Globus pallidus (tissue), 1 donor: ENCODE results near the gene SLMAP.
"Not testable (repeated sequence)": the region's sequence is repeated elsewhere in the genome, so short reads cannot be mapped to it uniquely, and the experiment has no call there.

Experiments used
- DNase-seq: peaks from one replicate; pipeline ENCODE4 v3.0.0-alpha.2; 2015; ENCODE audit warnings: low spot score

Gene SLMAP

GRCh38 chr3:57832486-57832885 lies 76.4 kb downstream of the SLMAP start:
- DNase-seq = no peak

GRCh38 chr3:57832900-57833313 lies 76.8 kb downstream of the SLMAP start:
- no peak for DNase-seq

DNA sequence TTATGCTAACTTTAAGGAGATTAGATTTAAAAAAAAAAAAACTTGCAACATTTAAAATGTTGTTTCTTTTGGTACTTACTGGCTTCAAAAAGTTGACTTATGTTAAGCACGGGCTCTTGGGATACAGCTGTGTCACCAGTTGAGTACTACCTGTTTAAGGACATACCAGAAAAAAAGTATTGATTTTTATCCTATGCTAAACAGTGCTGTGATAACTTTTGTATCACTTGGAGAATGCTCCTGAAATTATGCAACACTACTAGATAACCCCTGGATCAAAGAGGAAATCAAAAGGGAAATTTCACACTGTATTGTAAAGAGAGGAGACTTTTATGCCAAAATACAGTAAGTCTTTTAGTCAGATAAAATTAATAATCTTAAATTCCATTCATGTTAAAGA lies 77.7 kb downstream of the SLMAP start:
- DNase-seq = no peak

- DNase-seq = no peak
Measured at GRCh38 chr3:57837686-57838085, 81.6 kb downstream of the SLMAP start.

DNA sequence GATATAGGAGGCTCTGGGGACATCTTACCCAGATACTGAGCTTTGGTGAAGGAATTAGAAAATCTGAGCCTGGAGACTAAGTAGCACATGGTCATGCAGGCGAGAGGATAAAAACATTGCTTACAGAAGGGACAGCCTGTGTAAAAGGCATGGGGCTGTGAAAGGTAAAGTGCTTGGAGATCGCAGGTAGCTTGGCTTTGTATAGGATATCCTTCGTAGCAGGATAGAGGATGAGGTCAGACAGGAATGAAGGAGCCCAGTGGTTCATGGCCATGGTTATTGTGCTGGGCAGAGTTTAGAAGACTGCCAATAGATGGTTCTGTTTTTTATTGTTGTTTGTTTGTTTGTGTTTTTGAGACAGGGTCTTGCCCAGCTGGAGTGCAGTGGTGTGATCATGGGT lies 82.5 kb downstream of the SLMAP start:
- DNase-seq = no peak

DNA sequence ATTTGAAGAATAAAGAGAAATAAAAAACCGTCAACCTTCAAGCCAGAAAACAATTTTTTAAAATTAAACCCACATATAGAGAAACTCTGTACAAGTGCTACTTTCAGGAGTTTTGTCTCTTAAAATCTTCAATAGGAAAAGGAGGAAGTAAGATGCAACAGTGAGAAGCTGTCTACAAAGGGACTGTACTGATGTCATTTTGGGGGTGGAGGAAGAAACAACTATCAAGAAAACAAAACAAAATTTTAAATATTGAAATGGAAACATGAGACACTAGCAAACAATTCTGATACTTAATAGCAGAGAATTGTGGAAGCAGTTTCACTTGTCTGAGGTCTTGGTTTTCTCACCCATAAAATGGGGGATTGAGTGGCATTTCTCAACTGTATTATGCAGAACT lies 84.4 kb downstream of the SLMAP start:
- DNase-seq = no peak

- DNase-seq = no peak
Measured at GRCh38 chr3:57841818-57842217, 85.7 kb downstream of the SLMAP start.

DNA sequence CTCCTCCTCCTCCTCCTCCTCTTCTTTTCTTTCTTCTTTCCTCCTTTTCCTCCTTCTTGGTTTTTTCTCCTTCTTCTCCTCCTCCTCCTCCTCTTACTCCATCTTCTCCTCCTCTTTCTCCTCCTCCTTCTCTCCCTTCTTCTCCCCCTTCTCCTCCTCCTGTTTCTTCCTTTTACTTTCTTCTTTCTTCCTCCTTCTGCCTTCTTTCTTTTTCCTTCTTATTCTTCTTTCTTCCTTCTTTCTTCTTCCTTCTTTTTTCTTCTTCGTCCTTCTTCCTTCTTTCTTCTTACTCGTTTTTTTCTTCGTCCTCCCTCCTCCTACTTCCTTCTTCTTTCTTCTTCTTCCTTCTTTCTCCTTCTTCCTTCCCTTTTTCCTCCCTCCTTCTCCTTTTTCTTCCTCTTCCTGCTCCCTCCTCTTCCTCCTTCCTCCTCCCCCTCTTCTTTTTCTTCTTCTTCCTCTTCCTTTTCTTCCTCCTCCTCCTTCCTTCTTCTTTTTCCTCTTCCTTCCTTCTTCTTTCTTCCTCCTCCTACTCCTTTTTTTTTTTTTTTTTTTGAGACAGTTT lies 92.1 kb downstream of the SLMAP start:
- no peak for DNase-seq

GRCh38 chr3:57851304-57851703 lies 95.2 kb downstream of the SLMAP start:
- DNase-seq = no peak

DNA sequence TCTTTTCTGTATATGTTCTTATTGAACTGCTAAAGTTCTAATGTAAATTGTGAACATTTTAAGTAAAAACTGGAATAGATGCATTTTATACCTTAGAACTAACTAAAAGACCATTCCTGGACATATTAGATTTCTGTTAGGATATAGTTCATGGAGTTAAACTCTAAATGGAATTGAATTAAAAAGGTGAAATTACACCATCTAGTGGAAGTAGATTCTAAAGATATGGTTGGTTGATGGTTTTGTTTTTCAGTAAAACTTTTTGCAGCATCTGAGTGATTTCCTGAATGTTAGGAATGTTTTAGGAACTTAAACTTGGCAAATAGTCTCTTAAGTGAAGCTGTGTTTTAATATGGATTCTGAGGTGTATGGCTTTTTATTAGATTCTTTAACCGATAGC lies 96.8 kb downstream of the SLMAP start:
- DNase-seq = no peak

DNA sequence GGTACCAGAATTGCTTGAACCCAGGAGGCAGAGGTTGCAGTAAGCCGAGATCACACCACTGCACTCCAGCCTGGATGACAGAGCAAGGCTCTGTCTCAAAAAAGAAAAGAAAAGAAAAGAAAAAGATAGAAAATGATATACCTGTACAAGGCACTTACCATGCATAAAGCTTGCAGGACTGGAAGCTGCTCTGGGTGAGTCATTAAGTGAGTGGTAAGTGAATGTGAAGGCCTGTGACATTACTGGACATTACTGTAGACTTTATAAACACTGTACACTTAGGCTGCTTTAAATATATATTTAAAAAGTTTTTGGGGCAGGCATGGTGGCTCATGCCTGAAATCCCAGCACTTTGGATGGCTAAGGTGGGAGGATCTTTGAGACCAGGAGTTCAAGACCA lies 99.2 kb downstream of the SLMAP start:
- no peak for DNase-seq

DNA sequence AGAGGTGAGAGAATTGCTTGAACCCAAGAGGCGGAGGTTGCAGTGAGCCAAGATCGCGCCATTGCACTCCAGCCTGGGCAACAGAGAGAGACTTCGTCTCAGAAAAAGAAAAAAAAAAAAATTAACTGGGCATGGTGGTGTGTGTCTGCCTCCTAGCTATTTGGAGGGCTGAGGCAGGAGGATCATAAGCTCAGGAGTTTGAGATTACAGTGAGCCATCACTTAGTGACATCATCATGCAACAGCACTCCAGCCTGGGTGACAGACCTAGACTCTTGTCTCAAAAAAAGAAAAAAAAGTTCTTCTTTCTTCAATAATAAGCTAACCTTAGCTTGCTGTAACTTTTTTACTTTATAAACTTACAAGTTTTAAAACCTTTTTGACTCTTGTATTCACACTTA lies 99.8 kb downstream of the SLMAP start:
- no peak for DNase-seq

GRCh38 chr3:57856675-57857074 lies 100.6 kb downstream of the SLMAP start:
- DNase-seq = no peak

GRCh38 chr3:57862894-57863293 lies 106.8 kb downstream of the SLMAP start:
- no peak for DNase-seq

- DNase-seq = peak; percentile 3
Measured at GRCh38 chr3:57863380-57863779, 107.3 kb downstream of the SLMAP start.

GRCh38 chr3:57864853-57865252 lies 108.7 kb downstream of the SLMAP start:
- peak; percentile 0 for DNase-seq

GRCh38 chr3:57869110-57869509 lies 113.0 kb downstream of the SLMAP start:
- DNase-seq = not testable (repeated sequence)

GRCh38 chr3:57872606-57873005 lies 116.5 kb downstream of the SLMAP start:
- no peak for DNase-seq

DNA sequence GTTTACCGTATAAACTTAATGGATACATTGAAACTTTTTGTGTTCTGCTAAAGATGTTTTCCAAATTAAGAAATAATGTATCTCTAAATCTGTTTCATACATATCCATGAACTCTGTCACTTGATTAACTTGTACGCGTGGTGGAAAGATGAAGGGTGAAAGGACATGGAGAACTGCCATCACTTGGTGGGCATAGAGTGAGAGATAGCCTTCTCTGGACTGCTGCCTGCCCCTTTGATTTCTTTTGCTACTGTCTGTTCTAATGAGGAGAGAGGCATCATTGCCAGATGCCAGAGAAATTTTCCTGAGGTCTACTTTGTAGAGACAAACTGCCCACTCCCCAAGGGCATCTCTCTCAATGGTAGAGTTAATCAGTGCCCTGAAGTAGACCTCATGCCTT lies 120.5 kb downstream of the SLMAP start:
- no peak for DNase-seq

GRCh38 chr3:57877116-57877515 lies 121.0 kb downstream of the SLMAP start:
- no peak for DNase-seq

DNA sequence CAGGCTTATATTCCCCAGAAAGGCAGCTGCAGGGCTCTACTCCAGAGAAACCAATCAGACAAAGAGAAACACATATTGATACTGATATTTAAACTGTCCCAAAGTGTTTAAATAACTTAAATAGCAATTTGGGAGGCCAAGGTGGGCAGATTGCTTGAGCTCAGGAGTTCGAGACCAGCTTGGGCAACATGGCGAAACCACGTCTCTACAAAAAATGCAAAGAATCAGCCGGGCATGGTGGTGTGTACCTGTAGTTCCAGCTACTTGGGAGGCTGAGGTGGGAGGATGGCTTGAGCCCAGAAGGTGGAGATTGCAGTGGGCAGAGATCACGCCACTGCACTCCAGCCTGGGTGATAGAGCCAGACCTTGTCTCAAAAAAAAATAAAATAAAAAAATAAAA lies 128.3 kb downstream of the SLMAP start:
- not testable (repeated sequence) for DNase-seq

- DNase-seq = no peak
Measured at GRCh38 chr3:57889807-57890206, 133.7 kb downstream of the SLMAP start.

- no peak for DNase-seq
Measured at GRCh38 chr3:57890874-57891273, 134.8 kb downstream of the SLMAP start.

GRCh38 chr3:57892423-57892822 lies 136.3 kb downstream of the SLMAP start:
- DNase-seq = no peak

GRCh38 chr3:57893156-57893555 lies 137.0 kb downstream of the SLMAP start:
- DNase-seq = no peak
